Measurements from ENCODE around the gene PDXDC1.
"Not testable (repeated sequence)": the region's sequence is repeated elsewhere in the genome, so short reads cannot be mapped to it uniquely, and the experiment has no call there.

PDXDC1 gene

GRCh38 chr16:15012941-15013340 is 38.1 kb downstream of the PDXDC1 start:
- DNase-seq (ENCODE audit: low read depth in 2 of 2) = not testable (repeated sequence)

DNA sequence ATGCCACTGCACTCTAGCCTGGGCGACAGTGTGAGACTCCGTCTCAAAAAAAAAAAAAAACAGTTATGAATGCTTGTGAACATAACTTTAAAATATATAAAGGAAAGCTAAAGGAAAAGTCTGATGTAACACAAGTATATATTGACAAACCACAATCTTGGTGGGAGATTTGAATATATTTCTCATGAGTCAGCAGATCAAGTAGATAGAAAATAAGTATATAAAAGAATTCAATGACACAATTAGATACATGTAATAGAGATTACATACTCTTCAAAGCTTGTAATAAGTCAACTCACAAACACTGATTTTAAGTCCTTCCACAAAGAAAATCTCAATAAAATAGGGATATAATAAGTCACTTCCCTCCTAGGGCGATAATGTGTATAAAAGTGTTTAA is 40.8 kb downstream of the PDXDC1 start:
- not testable (repeated sequence) for DNase-seq (ENCODE audit: low read depth in 2 of 2)

GRCh38 chr16:15016354-15016753 is 41.5 kb downstream of the PDXDC1 start:
- DNase-seq (ENCODE audit: low read depth in 2 of 2) = not testable (repeated sequence)

DNA sequence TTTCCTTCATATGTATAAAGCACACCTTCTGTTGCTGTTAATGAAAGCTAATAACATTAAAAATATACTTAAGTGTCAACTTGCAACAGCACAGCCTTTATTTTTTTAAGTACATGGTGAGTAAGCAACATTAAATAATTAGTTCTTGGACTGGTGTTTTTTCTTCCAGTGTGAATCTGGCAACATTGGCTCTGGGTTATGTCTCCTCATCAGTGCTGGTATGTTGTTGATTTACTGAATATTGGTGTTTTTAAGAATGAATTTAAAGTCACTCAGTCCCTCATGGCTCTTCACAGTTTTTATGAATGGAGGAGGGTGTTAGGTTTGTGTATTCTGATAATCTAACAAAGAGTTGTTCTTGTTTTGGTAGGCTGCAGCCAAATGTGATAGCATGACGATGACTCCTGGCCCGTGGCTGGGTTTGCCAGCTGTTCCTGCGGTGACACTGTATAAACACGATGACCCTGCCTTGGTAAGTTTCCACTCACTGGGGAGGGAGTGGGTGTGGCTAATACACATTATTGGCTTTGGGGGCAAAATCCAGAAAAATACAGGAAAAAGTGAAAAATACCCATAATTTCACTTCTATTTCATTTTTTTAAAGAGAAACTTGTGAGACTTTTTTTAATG is 42.2 kb downstream of the PDXDC1 start:
- DNase-seq (ENCODE audit: low read depth in 2 of 2) = not testable (repeated sequence)

- not testable (repeated sequence) for DNase-seq (ENCODE audit: low read depth in 2 of 2)
Observed at GRCh38 chr16:15021429-15021828, 46.6 kb downstream of the PDXDC1 start.

DNA sequence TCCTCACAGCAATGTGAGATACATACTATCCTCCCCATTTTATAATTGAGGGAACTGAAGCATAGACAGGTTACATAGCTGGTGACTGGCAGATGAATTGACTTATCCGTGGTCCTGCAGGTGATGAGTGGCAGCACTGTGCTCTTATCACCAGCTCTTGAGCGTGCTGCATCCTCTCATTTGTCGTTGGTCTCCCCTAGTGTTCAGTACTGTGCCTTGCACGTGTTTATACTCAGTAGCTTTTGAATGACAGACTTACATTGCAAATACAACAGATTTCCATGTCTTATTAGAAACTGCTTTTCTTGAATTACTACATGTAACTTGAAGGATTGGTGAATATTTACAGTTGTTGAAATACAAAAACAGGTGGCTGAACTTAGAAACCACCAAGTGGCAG is 47.4 kb downstream of the PDXDC1 start:
- DNase-seq (ENCODE audit: low read depth in 2 of 2) = not testable (repeated sequence)

DNA sequence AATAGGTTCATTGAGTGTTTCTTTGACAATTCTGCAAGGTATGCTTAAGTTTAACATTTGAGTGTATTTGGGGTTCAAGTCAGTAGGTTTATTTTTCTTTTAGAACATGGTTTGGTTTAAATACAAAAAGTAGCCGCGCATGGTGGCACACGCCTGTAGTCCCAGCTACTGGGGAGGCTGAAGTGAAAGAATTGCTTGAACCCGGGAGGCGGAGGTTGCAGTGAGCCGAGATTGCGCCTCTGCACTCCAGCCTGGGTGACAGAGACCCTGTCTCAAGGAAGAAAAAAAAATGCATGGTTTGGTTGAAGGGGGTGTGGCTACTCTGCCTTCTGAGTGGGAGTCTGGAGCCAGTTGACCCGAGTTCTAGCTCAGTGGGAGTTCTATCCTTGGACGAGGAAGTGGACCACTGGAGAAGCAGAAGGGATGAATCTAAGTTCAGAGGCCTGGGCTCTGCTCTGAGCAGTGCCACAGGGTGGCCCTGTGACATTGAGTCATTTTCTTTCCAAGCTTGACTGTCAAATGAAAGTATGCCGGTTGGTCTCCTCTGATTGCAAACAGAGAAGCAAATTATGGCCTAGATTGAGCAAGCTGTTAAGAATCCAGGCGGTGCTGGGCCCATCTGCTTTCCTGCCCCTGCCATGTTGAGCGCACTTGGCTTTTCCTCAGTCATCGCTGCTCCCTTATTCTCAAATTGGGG is 48.7 kb downstream of the PDXDC1 start:
- not testable (repeated sequence) for DNase-seq (ENCODE audit: low read depth in 2 of 2)

DNA sequence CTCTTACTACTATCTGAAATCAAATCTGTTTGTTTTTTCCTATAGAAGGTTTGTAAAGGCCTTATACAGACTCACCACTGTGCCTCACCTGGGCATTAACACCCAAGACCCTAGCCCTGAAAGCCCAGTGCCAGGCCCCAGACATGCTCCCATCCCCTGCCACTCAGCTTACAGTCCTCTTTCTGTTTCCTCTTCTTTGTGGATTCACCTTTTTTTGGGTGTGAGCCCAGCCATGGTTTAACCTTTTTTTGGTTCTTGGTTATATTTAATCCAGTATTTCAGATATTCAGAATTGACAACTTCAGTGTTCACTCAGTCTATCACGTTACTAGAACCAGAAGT is 50.0 kb downstream of the PDXDC1 start:
- not testable (repeated sequence) for DNase-seq (ENCODE audit: low read depth in 2 of 2)

DNA sequence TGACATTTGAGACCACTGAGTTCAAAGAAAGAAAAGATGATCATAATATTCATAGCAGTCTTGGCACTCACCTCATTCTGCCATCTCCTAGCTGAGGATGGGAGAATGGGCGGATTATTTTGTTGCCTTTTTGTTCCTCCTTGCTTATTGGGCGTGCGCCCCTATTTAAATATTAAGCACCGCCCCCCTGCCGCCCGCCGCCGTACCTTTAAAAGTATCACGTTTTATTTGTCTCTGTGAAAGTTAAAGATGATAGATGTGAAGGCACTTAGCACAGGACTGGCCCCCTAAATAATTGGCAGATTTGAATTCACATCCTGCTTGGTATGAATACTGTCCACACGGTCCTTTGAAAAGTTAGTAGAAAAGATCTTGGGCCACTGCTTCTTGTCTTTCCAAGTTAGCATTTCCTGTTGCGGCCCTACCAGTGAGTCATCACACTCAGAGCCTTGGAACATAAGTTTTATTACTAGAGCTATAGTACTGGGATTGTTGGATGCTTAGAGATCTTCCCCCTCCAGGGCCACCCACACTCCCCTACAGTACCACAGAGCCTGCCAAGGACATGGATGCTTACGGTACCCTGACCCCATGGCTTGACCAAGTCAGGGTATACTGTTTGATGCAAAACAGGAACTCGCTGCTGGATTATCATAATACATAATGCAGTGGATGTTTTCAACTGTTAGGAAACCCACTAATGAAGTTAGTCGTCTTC is 50.6 kb downstream of the PDXDC1 start:
- DNase-seq (ENCODE audit: low read depth in 2 of 2) = not testable (repeated sequence)

DNA sequence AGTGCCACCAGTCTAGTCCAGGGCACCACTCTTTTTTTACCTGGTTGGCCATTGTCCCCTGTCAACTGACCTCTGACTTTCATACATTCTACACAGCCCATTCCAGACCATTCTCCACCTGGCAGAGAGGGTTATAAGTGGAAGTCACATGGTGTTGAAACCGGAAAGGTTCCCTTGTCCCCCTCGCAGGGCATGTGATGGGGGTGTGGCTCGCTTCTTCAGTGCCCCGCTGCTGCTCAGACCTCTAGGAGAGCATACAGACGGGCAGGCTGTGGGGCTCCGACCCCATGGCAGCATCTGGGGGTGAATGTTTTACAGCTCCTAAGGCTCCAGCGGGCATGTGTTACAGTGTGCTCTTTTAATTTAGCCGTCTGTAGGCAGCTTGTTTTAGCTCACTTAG is 52.2 kb downstream of the PDXDC1 start:
- DNase-seq (ENCODE audit: low read depth in 2 of 2) = not testable (repeated sequence)

GRCh38 chr16:15027503-15028344 is 52.9 kb downstream of the PDXDC1 start:
- DNase-seq (ENCODE audit: low read depth in 2 of 2) = not testable (repeated sequence)

- not testable (repeated sequence) for DNase-seq (ENCODE audit: low read depth in 2 of 2)
Observed at GRCh38 chr16:15028345-15028715, 53.5 kb downstream of the PDXDC1 start.

DNA sequence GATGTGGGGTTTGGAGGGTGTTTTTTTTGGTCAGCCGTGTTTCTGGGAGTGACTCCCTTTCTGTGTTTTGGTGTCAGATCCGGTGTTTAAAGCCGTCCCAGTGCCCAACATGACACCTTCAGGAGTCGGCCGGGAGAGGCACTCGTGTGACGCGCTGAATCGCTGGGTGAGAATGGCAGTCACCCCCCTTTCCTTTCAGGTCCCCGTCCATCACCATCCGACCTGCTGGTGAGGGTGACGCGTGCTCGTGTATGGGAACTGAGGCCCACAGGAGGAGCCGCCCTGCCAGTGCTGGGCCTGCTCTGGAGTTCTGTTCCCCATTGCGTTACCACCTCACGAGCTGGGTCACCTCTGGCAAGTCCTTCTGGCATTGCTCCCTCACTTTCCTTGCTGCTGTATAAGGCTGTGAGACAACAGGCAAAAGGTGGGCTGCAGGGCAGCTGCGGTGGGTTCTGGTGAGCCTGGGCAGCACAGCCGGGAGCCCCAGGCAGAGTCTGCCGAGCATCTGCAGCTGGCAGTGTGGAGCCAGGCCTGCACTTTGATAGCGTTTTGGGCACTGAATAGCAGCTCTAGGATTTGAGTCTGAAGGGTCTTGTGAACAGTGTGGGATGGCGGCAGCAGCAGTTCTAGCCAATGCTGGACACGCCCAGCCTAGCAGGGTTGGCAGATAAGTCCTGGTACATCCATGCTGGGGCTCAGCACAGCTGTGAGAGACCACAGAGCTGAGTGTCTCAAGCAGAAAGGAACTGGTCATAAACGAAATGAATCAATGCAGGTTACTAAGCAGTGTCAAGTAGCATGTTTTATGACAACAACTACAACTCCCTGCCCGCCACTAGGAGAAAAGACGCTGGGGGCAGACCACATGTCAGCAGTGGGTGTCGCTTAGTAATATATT is 54.2 kb downstream of the PDXDC1 start:
- DNase-seq (ENCODE audit: low read depth in 2 of 2) = not testable (repeated sequence)

DNA sequence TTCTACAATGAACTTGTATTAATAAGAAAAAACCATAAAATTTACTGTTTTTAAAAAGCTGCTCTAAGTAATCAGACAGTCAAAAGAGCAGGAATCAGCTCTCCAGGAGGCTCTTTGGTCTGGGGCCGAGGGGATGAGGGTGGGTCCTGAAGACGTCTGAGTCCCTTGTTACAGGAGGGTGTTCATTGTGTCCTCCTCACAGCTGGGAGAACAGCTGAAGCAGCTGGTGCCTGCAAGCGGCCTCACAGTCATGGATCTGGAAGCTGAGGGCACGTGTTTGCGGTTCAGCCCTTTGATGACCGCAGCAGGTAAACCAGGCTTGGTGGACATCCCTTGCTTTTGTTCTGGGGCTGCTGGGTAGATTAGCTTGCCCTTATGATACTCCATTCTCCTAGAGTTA is 54.9 kb downstream of the PDXDC1 start:
- DNase-seq (ENCODE audit: low read depth in 2 of 2) = not testable (repeated sequence)

DNA sequence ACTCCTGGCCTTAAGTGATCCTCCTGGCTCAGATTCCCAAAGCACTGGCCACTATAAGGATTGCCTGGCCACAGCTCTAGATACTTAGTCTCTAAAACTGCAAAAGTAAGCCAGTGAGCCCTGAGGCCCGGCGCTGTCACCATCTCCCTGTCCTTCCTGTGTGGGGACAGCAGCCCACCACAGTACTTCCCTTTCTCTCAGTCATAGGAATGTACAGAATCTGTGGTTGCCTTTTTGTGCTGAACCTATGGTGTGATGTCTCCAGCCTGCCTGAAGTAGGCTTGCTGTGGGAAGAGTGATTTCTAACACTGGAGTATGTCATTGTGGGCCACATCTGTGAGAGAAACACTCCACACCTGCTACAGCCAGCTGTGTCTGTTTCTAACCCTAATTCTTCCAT is 56.4 kb downstream of the PDXDC1 start:
- DNase-seq (ENCODE audit: low read depth in 2 of 2) = no peak

- no peak for DNase-seq (ENCODE audit: low read depth in 2 of 2)
Observed at GRCh38 chr16:15031586-15031985, 56.8 kb downstream of the PDXDC1 start.

DNA sequence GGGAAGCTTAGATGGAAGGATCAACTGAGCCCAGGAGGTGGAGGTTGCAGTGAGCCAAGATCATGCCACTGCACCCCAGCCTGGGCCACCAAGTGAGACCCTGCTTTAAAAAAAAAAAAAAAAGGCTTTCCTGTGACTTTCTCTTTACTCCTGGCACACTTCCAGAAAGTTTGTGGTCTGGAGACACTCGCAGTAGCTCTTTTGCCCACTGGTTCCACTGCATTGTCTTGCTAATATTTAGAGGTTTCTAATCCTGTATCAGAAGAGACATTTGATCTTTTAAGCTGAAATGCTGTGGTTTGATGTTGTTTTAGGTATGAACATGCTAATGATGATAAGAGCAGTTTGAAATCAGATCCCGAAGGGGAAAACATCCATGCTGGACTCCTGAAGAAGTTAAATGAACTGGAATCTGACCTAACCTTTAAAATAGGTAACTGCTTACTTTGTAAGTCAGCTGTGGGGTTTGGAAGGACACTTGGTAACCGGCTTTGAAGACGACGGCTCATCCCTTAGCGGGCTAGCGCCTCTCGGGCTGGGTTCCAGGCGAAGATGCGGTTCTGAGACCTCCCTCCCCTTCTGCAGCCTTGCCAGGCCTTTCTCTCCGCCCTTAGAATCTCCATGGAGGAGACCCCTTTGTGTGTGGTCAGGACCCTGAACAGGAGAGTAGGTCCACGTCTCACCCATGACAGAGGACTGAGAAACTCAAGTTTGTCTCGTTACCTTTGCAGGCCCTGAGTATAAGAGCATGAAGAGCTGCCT is 57.9 kb downstream of the PDXDC1 start:
- no peak for DNase-seq (ENCODE audit: low read depth in 2 of 2)

- no peak for DNase-seq (ENCODE audit: low read depth in 2 of 2)
Observed at GRCh38 chr16:15033309-15033707, 58.5 kb downstream of the PDXDC1 start.

DNA sequence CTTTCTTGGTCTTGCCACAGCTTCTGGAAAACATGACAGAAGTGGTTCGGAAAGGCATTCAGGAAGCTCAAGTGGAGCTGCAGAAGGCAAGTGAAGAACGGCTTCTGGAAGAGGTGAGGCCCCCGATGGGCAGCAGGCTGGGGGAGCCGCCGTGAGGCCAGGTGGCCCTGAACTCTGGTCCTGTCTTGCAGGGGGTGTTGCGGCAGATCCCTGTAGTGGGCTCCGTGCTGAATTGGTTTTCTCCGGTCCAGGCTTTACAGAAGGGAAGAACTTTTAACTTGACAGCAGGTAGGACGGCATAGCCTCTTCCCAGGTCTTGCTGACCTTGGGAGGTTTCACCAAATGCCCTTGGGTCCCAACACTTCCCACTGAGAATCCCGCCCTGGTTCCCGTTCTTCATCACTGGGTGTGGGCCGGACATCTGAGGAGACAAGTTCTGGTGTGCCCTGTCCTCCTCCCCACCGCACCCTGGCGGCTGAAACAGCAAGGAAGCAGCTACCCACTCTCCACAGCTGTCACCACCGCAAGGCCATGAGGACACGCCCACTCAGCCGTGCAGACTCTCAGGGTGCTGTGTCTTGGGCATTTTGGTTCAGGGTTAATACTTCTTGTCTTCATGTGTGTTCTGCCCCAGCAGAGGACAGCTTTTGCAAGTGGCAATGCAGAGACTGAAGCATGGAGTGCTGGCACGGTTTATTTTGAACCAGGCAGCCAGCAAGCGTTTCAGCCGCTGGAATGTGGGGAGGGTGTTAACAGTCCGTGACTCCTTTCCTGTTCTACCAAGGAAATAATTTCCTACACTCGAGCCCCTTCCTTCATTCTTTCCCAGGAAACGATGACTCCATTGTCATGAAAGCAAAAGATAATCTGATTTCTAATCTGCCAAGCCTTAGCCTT is 59.7 kb downstream of the PDXDC1 start:
- DNase-seq (ENCODE audit: low read depth in 2 of 2) = no peak
